GM23248 (cell line): ENCODE data around the gene YTHDF1. TPM values are rescaled to one million over a fixed set of nuclear protein-coding genes. Genes with fewer than 3 reads are reported as not detected.

Experiments used
- DNase-seq: peaks from one replicate; pipeline ENCODE4 v3.0.0-alpha.2; 2015
- H2AFZ ChIP-seq: fragments of 200-600 bp; sonication (generic); 2 replicates; pipeline ENCODE4 v1.6.1; 2016; ENCODE audit warnings: antibody characterized with exemption
- H3F3A ChIP-seq: fragments of 200-600 bp; sonication (generic); 2 replicates; pipeline ENCODE4 v1.6.1; 2016; ENCODE audit warnings: mild to moderate bottlenecking, antibody characterized with exemption, mixed run types; ENCODE audit not compliant: insufficient read depth
- H3K27ac ChIP-seq: fragments of 200-600 bp; sonication (generic); 2 replicates; pipeline ENCODE4 v1.5.1; 2016; ENCODE audit warnings: mild to moderate bottlenecking
- H3K27me3 ChIP-seq: fragments of 200-600 bp; sonication (generic); replicated peaks from 2 replicates; pipeline ENCODE4 v1.6.1; 2016; ENCODE audit warnings: mild to moderate bottlenecking; ENCODE audit not compliant: insufficient read depth
- H3K36me3 ChIP-seq: fragments of 200-600 bp; sonication (generic); 2 replicates; pipeline ENCODE4 v1.6.1; 2016; ENCODE audit warnings: low read depth, mild to moderate bottlenecking
- H3K4me1 ChIP-seq: fragments of 200-600 bp; sonication (generic); 2 replicates; pipeline ENCODE4 v1.6.1; 2016; ENCODE audit warnings: mild to moderate bottlenecking; ENCODE audit not compliant: insufficient read depth
- H3K4me2 ChIP-seq: fragments of 200-600 bp; sonication (generic); one replicate; pipeline ENCODE4 v1.6.1; 2016; ENCODE audit warnings: mild to moderate bottlenecking; ENCODE audit not compliant: unreplicated experiment
- H3K4me3 ChIP-seq: fragments of 200-600 bp; sonication (generic); 2 replicates; pipeline ENCODE4 v1.5.1; 2016; ENCODE audit warnings: mild to moderate bottlenecking
- H3K79me2 ChIP-seq: fragments of 200-600 bp; sonication (generic); 2 replicates; pipeline ENCODE4 v1.6.1; 2016; ENCODE audit warnings: mild to moderate bottlenecking; ENCODE audit not compliant: insufficient read depth
- H3K9ac ChIP-seq: fragments of 200-600 bp; sonication (generic); 2 replicates; pipeline ENCODE4 v1.6.1; 2016; ENCODE audit warnings: mild to moderate bottlenecking
- H3K9me2 ChIP-seq: fragments of 200-600 bp; sonication (generic); 2 replicates; pipeline ENCODE4 v1.6.1; 2016; ENCODE audit warnings: mixed run types, mild to moderate bottlenecking, moderate library complexity; ENCODE audit not compliant: insufficient read depth
- H3K9me3 ChIP-seq: fragments of 200-600 bp; sonication (generic); one replicate; pipeline ENCODE4 v1.6.1; 2017; ENCODE audit warnings: low read depth
- H4K20me1 ChIP-seq: fragments of 200-600 bp; sonication (generic); 2 replicates; pipeline ENCODE4 v1.6.0; 2016; ENCODE audit not compliant: insufficient read depth
- EZH2 ChIP-seq: fragments of 200-600 bp; sonication (generic); IDR thresholded peaks from 2 replicates; pipeline ENCODE4 v1.6.1; 2018; ENCODE audit warnings: antibody characterized with exemption, mild to moderate bottlenecking; ENCODE audit not compliant: insufficient read depth, poor library complexity, severe bottlenecking
- EZH2phosphoT487 ChIP-seq: fragments of 200-600 bp; sonication (generic); IDR thresholded peaks from 2 replicates; pipeline ENCODE4 v1.6.1; 2018; ENCODE audit warnings: antibody characterized with exemption, moderate library complexity, mild to moderate bottlenecking, low read depth; ENCODE audit not compliant: insufficient read depth
- WGBS, 2 experiments: methylation state at CpG; one replicate each; pipeline ENCODE4 v1.1.6; 2015 to 2017; ENCODE audit warnings: low lambda C conversion rate in 2 of 2, low coverage in 1 of 2; ENCODE audit errors: missing lambda C conversion rate in 2 of 2; 5-methylcytosine and 5-hydroxymethylcytosine counted together
- in situ Hi-C: fragments of 300-500 bp; cut with MboI; formaldehyde crosslinking; loops from 2 replicates; pipeline ENCODE4 v1.15.0; 2020
- polyA plus RNA-seq: library from polyadenylated mRNA; unstranded; fragments of >200 nt; fragmentation: Nextera tagmentation; extraction: Ambion mirVana; gene quantifications from 2 replicates; pipeline ENCODE4 v1.2.1, GENCODE V29; 2016
- total RNA-seq: library from RNA; depleted of rRNA; stranded (reverse); fragments of >200 nt; shearing (Covaris generic); gene quantifications from 2 replicates; pipeline ENCODE4 v1.2.3, GENCODE V29; 2014

Gene YTHDF1
- total and polyA plus RNA-seq, 2 experiments from 2014 or later: 16.7 to 20.4 TPM

GRCh38 chr20:63210011-63210605 lies 5.8 kb downstream of the YTHDF1 start:
- Histone ChIP-seq H3K9me3 (no peaks in the 10 kb centered on the region), H3K9me2 (no peaks in the 10 kb centered on the region), H3K4me3 (no peak overlapping the region), H3K9ac (no peak overlapping the region), H4K20me1 (peaks cover 19% of the 10 kb centered on the region; the same call in 1 of the 2 replicates), H3K79me2 (peaks cover 100% of the 10 kb centered on the region), H3K4me1 (peaks cover 12% of the 10 kb centered on the region), H2AFZ (no peak overlapping the region), H3K27ac (no peak overlapping the region), H3F3A (no peaks in the 10 kb centered on the region; the same call in 1 of the 2 replicates), H3K36me3 (peaks cover 25% of the 10 kb centered on the region; the same call in 1 of the 2 replicates), H3K4me2 (no peak overlapping the region), H3K27me3 (no peaks in the 10 kb centered on the region)
- no peak for TF ChIP-seq EZH2
- no peak for TF ChIP-seq EZH2phosphoT487
- in situ Hi-C loops: no loop called here
- WGBS, 2 experiments: 89 to 92% methylated on average over 11 of the region's 11 CpGs
- no peak for DNase-seq

- WGBS, 2 experiments: 64 to 72% methylated on average over 6 of the region's 6 CpGs
- Histone ChIP-seq H3K9me3 (no peaks in the 10 kb centered on the region), H3F3A (no peaks in the 10 kb centered on the region; the same call in 1 of the 2 replicates), H3K27me3 (no peaks in the 10 kb centered on the region), H4K20me1 (peaks cover 15% of the 10 kb centered on the region; the same call in 1 of the 2 replicates), H3K4me3 (no peak overlapping the region), H3K9me2 (no peaks in the 10 kb centered on the region), H3K36me3 (peaks cover 17% of the 10 kb centered on the region; the same call in 1 of the 2 replicates), H3K79me2 (peaks cover 100% of the 10 kb centered on the region), H3K9ac (no peak overlapping the region), H3K4me1 (no peaks in the 10 kb centered on the region), H2AFZ (no peak overlapping the region), H3K4me2 (no peak overlapping the region), H3K27ac (no peak overlapping the region)
- no peak for DNase-seq
- TF ChIP-seq EZH2 (no peak), EZH2phosphoT487 (no peak)
- in situ Hi-C loops: no loop called here
These were observed 7.5 kb downstream of the YTHDF1 start for GRCh38 chr20:63208346-63208909.

DNA sequence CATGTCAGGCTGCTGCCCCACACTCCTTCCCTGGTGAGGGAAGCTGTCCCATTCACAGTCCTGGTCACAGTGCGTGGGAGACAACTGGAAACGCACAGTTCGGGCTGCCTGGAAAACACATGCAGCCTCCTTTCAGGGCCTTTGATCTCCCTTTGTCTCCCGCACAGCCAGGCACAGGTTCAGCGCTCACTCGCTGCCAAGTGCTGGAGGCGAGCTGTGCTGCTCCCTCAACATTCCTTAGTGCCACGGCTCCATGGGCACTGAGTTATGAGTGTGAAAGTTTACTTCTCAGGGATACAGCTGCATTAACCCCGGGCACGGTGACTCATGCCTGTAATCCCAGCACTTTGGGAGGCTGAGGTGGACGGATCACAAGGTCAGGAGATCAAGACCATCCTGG lies 9.1 kb downstream of the YTHDF1 start:
- Histone ChIP-seq H3K79me2 (peaks cover 100% of the 10 kb centered on the region), H3K27me3 (no peaks in the 10 kb centered on the region), H3K9me3 (no peaks in the 10 kb centered on the region), H3K4me3 (no peak overlapping the region), H3K4me2 (no peak overlapping the region), H2AFZ (no peak overlapping the region), H3K4me1 (no peaks in the 10 kb centered on the region), H3K27ac (no peak overlapping the region), H3K36me3 (peaks cover 14% of the 10 kb centered on the region; the same call in 1 of the 2 replicates), H3K9ac (no peak overlapping the region), H4K20me1 (peaks cover 11% of the 10 kb centered on the region; the same call in 1 of the 2 replicates), H3F3A (no peaks in the 10 kb centered on the region; the same call in 1 of the 2 replicates), H3K9me2 (no peaks in the 10 kb centered on the region)
- 55 to 60% methylated on average over 11 of the region's 11 CpGs for WGBS, 2 experiments
- in situ Hi-C loops: no loop called here
- TF ChIP-seq EZH2phosphoT487 (no peak), EZH2 (no peak)
- DNase-seq: peak; percentile 38

- TF ChIP-seq EZH2phosphoT487: no peak
- no peaks in the 10 kb centered on the region for H3K27me3 ChIP-seq
- H3K9me2 ChIP-seq: no peaks in the 10 kb centered on the region
- in situ Hi-C loops: no loop called here
- H3K9me3 ChIP-seq: no peaks in the 10 kb centered on the region
- no peak overlapping the region for H3K4me2 ChIP-seq
- H3K36me3 ChIP-seq: peaks cover 14% of the 10 kb centered on the region; the same call in 1 of the 2 replicates
- no peak overlapping the region for H3K9ac ChIP-seq
- H3K27ac ChIP-seq: no peak overlapping the region
- WGBS, 2 experiments: 88 to 92% methylated on average over 9 to 10 of the region's 10 CpGs
- DNase-seq: no peak
- H3K4me3 ChIP-seq: no peak overlapping the region
- no peaks in the 10 kb centered on the region for H3K4me1 ChIP-seq
- H4K20me1 ChIP-seq: peaks cover 10% of the 10 kb centered on the region; the same call in 1 of the 2 replicates
- peaks cover 100% of the 10 kb centered on the region for H3K79me2 ChIP-seq
- no peaks in the 10 kb centered on the region; the same call in 1 of the 2 replicates for H3F3A ChIP-seq
- no peak overlapping the region for H2AFZ ChIP-seq
These were observed 10.0 kb downstream of the YTHDF1 start for GRCh38 chr20:63205896-63206295.
